Chondrocyte (in vitro differentiated cells): ENCODE results near the gene RTL1. TPM values are rescaled to one million over a fixed set of nuclear protein-coding genes. Genes with fewer than 3 reads are reported as not detected.

Experiments
- DNase-seq: peaks from one replicate; pipeline ENCODE4 v3.0.0; 2021; ENCODE audit warnings: mixed read lengths, low spot score
- H3K27ac Mint-ChIP-seq: one replicate; pipeline ENCODE4 v1.8.0; 2021; ENCODE audit warnings: mild to moderate bottlenecking, moderate library complexity, mixed read lengths; ENCODE audit not compliant: unreplicated experiment
- H3K27me3 Mint-ChIP-seq: 2 replicates; pipeline ENCODE4 v1.8.0; 2021; ENCODE audit warnings: low read depth, mixed read lengths
- H3K36me3 Mint-ChIP-seq: 2 replicates; pipeline ENCODE4 v1.8.0; 2021; ENCODE audit warnings: low read depth, mixed read lengths
- H3K4me1 Mint-ChIP-seq: 2 replicates; pipeline ENCODE4 v1.8.0; 2021; ENCODE audit warnings: low read depth, mild to moderate bottlenecking, mixed read lengths
- H3K4me3 Mint-ChIP-seq: one replicate; pipeline ENCODE4 v1.8.0; 2021; ENCODE audit warnings: mild to moderate bottlenecking, moderate library complexity, mixed read lengths; ENCODE audit not compliant: unreplicated experiment
- H3K9me3 Mint-ChIP-seq: 2 replicates; pipeline ENCODE4 v1.8.0; 2021; ENCODE audit warnings: low read depth, mixed read lengths
- CTCF ChIP-seq: fragments of 200-600 bp; sonication (generic); IDR thresholded peaks from 2 replicates; pipeline ENCODE4 v1.5.0; 2021; ENCODE audit warnings: antibody characterized with exemption, mild to moderate bottlenecking, moderate library complexity
- total RNA-seq: library from RNA; stranded (reverse); gene quantifications from 3 replicates; pipeline ENCODE4 v1.2.1, GENCODE V29; 2021

Gene RTL1
- total RNA-seq, 1 donor from 2014 or later, result 0.02 TPM

GRCh38 chr14:100889641-100890040, 13.9 kb downstream of the RTL1 start:
- Mint-ChIP-seq H3K4me3 (no peak overlapping the region), H3K4me1 (peaks cover 11% of the 10 kb centered on the region), H3K27me3 (peaks cover 6% of the 10 kb centered on the region), H3K9me3 (no peaks in the 10 kb centered on the region), H3K27ac (no peak overlapping the region), H3K36me3 (no peaks in the 10 kb centered on the region)
- TF ChIP-seq CTCF, result no peak
- DNase-seq, result peak; percentile 42

GRCh38 chr14:100888789-100889315, 14.7 kb downstream of the RTL1 start:
- peaks cover 11% of the 10 kb centered on the region for H3K4me1 Mint-ChIP-seq
- H3K27ac Mint-ChIP-seq, result no peak overlapping the region
- H3K9me3 Mint-ChIP-seq, result no peaks in the 10 kb centered on the region
- H3K27me3 Mint-ChIP-seq, result peaks cover 13% of the 10 kb centered on the region
- TF ChIP-seq CTCF, result no peak
- DNase-seq, result no peak
- H3K4me3 Mint-ChIP-seq, result no peak overlapping the region
- H3K36me3 Mint-ChIP-seq, result no peaks in the 10 kb centered on the region

- peak overlapping the region; percentile 18 for H3K27ac Mint-ChIP-seq
Observed at GRCh38 chr14:100887728-100888335, 15.7 kb downstream of the RTL1 start.

GRCh38 chr14:100885617-100886016, 17.9 kb downstream of the RTL1 start:
- Mint-ChIP-seq H3K36me3 (peaks cover 3% of the 10 kb centered on the region), H3K9me3 (peaks cover 10% of the 10 kb centered on the region), H3K27ac (no peak overlapping the region), H3K4me3 (no peak overlapping the region), H3K4me1 (peaks cover 11% of the 10 kb centered on the region), H3K27me3 (peaks cover 15% of the 10 kb centered on the region)
- no peak for DNase-seq
- peak; percentile 10 for TF ChIP-seq CTCF

More at GRCh38 chr14:100887728-100888335, 15.7 kb downstream of the RTL1 start:
- Mint-ChIP-seq H3K9me3 (peaks cover 3% of the 10 kb centered on the region), H3K27me3 (peaks cover 15% of the 10 kb centered on the region), H3K36me3 (no peaks in the 10 kb centered on the region), H3K4me1 (peaks cover 11% of the 10 kb centered on the region), H3K4me3 (no peak overlapping the region)
- no peak for TF ChIP-seq CTCF
- no peak for DNase-seq

- peaks cover 17% of the 10 kb centered on the region for H3K27me3 Mint-ChIP-seq
- no peak overlapping the region for H3K27ac Mint-ChIP-seq
- H3K4me1 Mint-ChIP-seq, result peaks cover 11% of the 10 kb centered on the region
- peaks cover 10% of the 10 kb centered on the region for H3K9me3 Mint-ChIP-seq
- DNase-seq, result peak; percentile 48
- peaks cover 3% of the 10 kb centered on the region for H3K36me3 Mint-ChIP-seq
- H3K4me3 Mint-ChIP-seq, result no peak overlapping the region
- TF ChIP-seq CTCF, result no peak
Observed at GRCh38 chr14:100885196-100885595, 18.3 kb downstream of the RTL1 start.
